NCI-H345 treated with DMSO at 0.1 percent for 48 hours (cell line): Measurements from ENCODE around the gene UFM1.
"Not testable (repeated sequence)": the region's sequence is repeated elsewhere in the genome, so short reads cannot be mapped to it uniquely, and the experiment has no call there.

ENCODE experiments used
- DNase-seq: peaks from one replicate; lab custom pipeline; 2025; ENCODE audit not compliant: unreplicated experiment; lab: John Stamatoyannopoulos, UW

UFM1 gene

GRCh38 chr13:38365661-38366060 lies 16.0 kb downstream of the UFM1 start:
- DNase-seq: no peak

DNA sequence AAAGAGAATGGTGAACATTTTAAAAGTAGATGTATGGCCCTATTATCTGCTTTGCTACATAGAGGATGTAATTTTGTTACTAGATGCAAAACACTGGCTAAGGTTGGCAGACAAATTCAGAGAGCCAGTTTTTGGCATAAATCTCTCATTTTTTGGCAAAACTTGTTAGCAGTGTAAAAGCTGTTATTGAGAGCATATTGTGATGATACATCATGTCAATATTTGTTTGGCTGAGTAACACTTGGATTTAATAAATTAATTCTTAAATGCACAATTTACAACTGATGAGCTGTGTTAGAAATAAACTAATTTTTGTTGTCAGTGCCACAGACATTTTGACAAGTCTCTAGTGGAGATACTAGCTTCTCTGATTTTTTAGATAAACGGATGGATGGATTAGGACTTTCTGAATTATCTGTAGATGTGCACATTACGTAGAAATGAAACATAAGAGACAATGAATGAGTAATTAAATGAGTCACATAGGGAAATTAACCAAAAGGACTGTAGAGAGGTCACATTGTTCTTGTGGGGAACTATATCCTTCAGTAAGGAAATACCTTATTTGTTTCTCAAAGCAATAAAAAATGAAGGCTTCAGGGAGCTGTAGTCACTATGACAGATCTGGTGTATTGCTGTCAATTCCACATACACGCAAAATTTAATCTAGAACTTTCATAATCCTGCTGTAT lies 17.4 kb downstream of the UFM1 start:
- no peak for DNase-seq

- no peak for DNase-seq
These were observed 19.4 kb downstream of the UFM1 start for GRCh38 chr13:38369058-38369457.

- DNase-seq: not testable (repeated sequence)
These were observed 20.4 kb downstream of the UFM1 start for GRCh38 chr13:38370096-38370495.

- DNase-seq: no peak
These were observed 23.3 kb downstream of the UFM1 start for GRCh38 chr13:38372820-38373383.

GRCh38 chr13:38376546-38376945 lies 26.9 kb downstream of the UFM1 start:
- DNase-seq: no peak

GRCh38 chr13:38381890-38382289 lies 32.2 kb downstream of the UFM1 start:
- no peak for DNase-seq

DNA sequence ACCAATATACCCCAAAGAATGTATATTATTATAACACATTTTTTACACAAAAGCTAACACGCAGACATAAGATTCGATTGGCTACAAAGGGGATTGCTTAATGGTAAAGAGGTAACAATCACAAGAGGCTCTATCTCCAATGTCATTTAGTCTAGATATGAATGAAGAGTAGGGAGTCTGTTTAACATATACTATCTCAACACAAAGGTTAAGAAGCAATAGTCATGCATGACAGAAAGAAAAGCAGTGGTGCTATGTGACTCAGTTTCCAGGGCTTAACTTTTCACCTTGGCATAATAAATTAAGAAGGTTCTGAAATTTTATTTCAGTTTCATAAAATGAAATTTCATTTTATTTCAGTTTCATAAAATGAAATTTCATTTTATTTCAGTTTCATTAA lies 33.3 kb downstream of the UFM1 start:
- DNase-seq: no peak

DNA sequence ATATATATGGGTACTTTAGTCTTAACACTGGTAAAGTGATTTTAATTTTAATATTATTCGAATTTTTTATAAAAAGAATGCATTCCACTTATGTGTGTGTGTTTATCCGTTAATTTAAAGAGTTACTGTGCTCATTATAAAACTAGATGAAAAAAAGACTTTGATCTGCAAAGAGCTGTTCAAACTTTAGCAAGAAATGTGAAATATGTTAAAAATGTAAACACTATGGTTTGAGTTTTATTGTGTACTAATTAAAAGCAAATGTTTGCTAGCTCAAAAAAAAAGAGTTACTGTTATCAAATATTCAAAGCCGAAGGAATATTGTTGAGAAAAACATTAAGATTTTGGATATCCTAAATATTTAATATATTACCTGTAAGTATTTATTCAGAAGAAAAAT lies 34.5 kb downstream of the UFM1 start:
- DNase-seq: no peak

GRCh38 chr13:38385153-38385891 lies 35.7 kb downstream of the UFM1 start:
- no peak for DNase-seq

DNA sequence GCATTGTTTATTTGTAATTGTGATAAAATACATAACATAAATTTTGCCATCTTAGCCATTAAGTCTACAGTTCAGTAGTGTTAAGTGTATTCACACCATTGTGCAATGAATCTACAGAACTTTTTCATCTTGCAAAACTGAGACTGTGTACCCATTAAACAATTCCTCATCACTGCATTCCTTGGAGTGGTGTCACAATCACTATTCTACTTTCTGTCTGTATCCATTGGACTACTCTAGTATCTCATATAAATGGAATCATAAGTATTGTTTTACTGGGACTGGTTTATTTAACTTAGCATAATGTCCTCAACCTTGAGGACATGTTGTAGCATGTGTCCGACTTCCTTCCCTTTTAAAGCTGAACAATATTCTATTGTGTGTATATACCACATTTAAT lies 36.8 kb downstream of the UFM1 start:
- DNase-seq: no peak

DNA sequence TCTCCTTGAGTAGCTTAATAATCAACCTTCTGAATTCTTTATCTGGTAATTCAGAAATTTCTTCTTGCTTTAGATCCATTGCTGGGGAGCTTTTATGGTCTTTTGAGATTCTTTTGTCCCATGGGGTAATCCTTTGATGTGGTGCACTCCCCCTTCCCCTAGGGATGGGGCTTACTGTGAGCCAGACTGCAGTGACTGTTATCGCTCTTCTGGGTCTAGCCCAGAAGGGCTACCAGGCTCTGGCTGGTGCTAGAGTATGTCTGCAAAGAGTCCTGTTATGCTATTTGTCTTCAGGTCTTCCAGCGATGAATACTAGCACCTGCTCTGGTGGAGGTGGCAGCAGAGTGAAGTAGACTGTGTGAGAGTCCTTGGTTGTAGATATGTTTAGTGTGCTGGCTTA lies 41.7 kb downstream of the UFM1 start:
- no peak for DNase-seq

- no peak for DNase-seq
These were observed 45.3 kb downstream of the UFM1 start for GRCh38 chr13:38394777-38395496.

DNA sequence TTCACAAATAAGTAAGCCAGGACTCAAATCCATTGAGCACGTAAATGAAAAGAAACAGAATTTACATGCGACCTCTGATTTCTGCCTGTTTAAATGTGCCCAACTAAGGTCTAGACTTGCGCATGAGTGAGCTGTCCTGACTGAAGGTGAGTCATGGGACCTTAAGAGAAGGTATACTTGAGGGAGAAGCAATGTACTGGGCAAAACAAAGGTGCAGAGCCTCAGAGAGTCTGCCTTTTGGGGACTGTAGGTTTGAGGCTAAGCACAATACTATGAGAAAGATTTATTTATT lies 45.8 kb downstream of the UFM1 start:
- DNase-seq: no peak

GRCh38 chr13:38398711-38399493 lies 49.3 kb downstream of the UFM1 start:
- DNase-seq: no peak

- DNase-seq: no peak
These were observed 49.9 kb downstream of the UFM1 start for GRCh38 chr13:38399535-38399934.

GRCh38 chr13:38401276-38401675 lies 51.6 kb downstream of the UFM1 start:
- no peak for DNase-seq

DNA sequence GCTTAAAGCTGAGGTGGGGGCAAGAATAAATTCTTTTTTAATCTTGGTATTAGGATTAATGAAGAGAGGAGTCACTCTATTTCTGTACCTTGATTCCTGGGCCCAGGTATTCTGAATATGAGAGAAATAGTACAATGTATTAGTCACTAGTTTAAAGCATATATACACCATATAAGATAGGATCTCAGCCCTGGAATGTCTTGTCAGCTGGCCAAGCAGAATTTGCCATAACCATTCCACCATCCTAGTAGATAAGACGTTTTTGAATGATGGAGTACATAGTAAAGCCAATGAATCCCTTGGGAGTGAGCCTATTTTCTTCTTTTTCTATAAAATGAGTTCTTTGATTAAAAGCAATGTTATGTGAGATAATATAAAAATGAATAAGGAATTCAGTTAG lies 55.6 kb downstream of the UFM1 start:
- no peak for DNase-seq

DNA sequence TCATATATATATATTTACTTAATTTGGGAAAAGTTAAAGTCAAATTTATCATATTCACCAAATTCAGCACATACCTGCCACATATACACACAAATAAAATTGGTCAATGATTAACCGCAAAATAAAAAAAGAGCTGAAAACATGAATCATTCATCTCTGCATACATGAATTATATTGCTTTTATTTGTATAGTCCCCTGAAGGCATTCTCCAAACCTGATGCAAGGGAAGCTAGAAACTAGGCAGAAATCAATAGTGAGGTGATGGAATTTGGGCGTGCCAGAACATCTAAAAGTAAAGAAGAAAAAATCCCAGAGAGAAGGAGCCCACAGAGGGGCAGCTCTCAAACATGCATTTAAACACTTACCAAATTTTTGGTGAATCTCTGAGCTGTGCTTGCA lies 60.1 kb downstream of the UFM1 start:
- DNase-seq: no peak

DNA sequence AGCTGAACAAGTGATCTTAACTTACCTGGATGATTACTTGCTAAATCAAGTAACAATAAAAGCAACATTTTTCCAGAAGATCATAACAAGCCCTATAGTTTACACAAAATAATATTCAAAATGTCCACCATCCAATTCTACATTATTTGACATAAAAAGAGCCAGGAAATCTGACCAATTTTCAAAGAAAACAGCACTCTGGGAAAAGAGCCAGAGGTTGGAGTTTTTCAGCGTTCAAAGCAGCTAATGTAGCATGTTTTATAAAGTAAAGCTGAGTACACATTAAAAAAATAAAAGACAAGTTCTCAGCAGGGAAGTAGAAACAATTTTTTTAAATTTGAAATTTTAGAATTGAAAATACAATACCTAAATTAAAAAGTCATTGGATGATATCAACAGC lies 62.6 kb downstream of the UFM1 start:
- no peak for DNase-seq
